KOPT-K1 (cell line): ENCODE data around the gene TMPRSS15.

Experiments
- H3K27ac ChIP-seq: fragments of 200-600 bp; sonication (generic); 2 replicates; pipeline ENCODE4 v1.5.1; 2016; ENCODE audit warnings: antibody characterized with exemption, mild to moderate bottlenecking, low read depth, low read length; ENCODE audit not compliant: poor library complexity, severe bottlenecking
- H3K36me3 ChIP-seq: fragments of 200-600 bp; sonication (generic); 2 replicates; pipeline ENCODE4 v1.5.1; 2017; ENCODE audit warnings: antibody characterized with exemption, mild to moderate bottlenecking, low read length, moderate library complexity; ENCODE audit not compliant: insufficient read depth
- H3K9me3 ChIP-seq: fragments of 200-600 bp; sonication (generic); 2 replicates; pipeline ENCODE4 v1.5.1; 2017; ENCODE audit warnings: antibody characterized with exemption, low read length, mild to moderate bottlenecking; ENCODE audit not compliant: insufficient read depth, poor library complexity, severe bottlenecking

The TMPRSS15 gene

DNA sequence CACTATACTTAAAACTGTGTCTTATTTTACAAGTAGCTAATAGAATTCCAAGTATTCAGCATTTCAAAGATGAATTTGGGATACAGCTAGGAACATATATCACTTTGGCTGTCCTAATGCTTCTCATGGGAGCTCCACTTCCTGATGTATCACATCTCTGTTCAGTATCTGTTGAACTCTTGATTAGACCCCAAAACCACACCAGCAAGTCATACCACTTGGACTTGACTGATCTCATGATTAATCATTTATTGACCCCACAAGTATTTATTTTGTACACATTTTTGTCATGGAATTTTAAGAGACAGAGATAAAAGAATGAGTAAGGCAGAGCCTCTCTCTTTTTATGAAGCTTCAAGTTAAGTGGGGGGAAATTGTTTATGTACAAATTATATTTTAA, 30.0 kb downstream of the TMPRSS15 start:
- H3K9me3 ChIP-seq = no peaks in the 10 kb centered on the region

DNA sequence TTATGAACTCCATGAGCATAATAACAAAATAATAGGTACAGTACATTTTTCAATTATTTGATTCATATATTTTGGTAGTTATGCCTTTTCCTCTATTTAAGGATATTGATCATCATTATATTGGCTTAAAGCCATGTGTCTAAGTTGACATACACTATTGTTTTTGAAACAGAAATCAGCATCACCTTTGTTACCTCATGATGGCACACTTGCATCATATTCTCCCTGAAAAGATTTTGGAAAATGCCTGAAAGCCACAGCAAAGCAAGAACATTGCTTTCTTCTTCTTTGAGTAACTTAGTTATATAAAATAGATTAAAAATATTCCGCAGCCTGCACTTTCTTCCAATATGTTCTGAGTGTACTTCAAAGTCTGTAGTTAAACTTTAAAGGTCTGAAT, 33.3 kb downstream of the TMPRSS15 start:
- Histone ChIP-seq H3K27ac (no peak overlapping the region), H3K9me3 (no peaks in the 10 kb centered on the region), H3K36me3 (no peaks in the 10 kb centered on the region)

More for the DNA sequence above, 30.0 kb downstream of the TMPRSS15 start:
- no peak overlapping the region for H3K27ac ChIP-seq
- H3K36me3 ChIP-seq = no peaks in the 10 kb centered on the region

DNA sequence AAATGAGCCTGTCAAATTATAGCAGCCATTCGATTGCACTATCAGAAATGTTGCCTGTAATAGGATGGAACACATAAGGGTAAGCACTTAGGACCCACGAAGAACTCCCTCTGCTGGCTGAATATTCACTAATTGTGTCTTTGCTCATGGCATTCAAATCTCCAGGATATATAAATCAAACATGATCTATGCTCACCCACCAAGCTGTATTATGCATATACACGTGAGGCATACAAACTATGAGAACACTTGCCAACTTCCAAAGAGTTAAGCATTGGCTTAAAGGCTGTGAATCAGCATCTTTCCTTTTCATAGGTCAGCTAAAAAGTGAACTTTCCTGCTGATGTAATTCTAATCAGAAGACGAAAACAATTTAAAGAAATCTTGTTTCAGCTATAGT, 34.5 kb downstream of the TMPRSS15 start:
- Histone ChIP-seq H3K9me3 (no peaks in the 10 kb centered on the region), H3K27ac (no peak overlapping the region), H3K36me3 (no peaks in the 10 kb centered on the region)

DNA sequence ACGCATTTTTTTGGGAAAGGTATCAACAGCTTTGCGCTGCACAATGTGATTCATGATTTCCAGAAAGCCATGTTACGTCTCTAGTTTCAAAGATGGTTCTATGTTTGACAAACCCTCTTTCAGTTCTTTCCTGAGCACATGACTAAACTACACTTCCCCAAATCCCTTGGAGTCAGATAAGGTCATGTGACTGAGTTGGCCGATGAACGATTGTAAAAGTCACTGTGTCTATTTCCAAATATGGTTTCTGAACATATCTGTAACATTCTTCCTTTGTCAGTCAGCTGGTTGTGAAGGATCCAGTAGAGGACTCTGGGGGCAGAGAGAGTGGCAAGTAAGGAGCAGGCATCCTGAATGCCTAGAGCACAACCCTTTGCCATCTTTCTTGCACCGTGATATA, 35.4 kb downstream of the TMPRSS15 start:
- H3K36me3 ChIP-seq = no peaks in the 10 kb centered on the region
- H3K27ac ChIP-seq = no peak overlapping the region
- H3K9me3 ChIP-seq = no peaks in the 10 kb centered on the region

DNA sequence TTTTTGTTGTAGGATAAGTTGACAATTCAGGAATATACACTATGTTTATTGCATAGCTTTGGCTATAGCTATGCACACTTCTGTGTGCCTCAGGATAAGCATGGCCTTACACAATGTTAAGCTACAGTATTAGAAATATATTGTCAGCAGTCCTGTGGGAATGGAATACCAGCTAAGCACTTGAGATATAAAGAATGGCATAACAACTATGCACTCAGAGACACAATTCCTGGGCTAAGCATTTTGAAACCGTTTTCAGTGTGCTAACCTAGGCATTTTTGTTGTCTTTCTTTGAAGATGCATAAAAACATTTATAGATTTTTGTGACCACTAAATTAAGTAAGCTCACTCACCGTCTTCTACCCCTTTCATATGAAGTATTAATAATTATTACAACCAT, 46.8 kb downstream of the TMPRSS15 start:
- H3K27ac ChIP-seq = no peak overlapping the region
- no peaks in the 10 kb centered on the region for H3K36me3 ChIP-seq
- H3K9me3 ChIP-seq = no peaks in the 10 kb centered on the region

DNA sequence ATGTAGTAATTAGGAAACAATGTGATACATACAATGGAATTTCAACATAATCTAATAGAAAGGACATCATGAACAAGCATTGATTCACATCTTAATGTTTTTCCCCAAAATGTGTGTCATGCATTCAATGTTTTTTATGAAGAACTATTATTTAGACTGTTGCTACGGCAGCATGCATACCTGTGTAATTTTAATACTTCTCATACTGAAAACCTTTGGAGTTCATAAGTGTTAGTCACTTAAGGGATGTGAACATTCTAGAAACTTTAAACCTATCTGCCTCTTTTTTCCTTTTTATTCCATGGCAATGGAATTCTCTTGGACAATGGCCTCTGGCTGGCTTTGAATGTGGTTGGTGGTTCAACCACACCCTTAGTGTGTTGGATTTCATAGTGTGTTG, 48.6 kb downstream of the TMPRSS15 start:
- no peaks in the 10 kb centered on the region for H3K9me3 ChIP-seq
- no peaks in the 10 kb centered on the region for H3K36me3 ChIP-seq
- H3K27ac ChIP-seq = no peak overlapping the region

DNA sequence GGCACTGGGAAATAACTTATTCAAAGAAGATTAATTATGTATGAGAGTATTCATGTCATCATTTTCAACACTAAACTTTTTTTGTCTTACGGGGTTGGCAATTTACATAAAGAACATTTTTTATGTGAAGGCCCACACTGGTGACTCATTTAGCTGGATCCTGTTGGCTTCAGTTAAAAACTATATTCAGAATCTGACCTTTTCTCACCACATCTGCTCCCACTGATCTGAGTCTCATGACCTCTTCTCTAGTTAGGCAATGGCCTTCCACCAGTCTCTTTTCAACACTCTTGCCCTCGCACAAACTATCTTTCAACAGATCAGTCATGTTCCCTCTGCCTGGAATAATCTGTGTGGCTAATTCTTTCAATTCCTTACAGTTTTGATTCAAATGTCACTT, 53.4 kb downstream of the TMPRSS15 start:
- Histone ChIP-seq H3K36me3 (no peaks in the 10 kb centered on the region), H3K9me3 (no peaks in the 10 kb centered on the region), H3K27ac (no peak overlapping the region)

DNA sequence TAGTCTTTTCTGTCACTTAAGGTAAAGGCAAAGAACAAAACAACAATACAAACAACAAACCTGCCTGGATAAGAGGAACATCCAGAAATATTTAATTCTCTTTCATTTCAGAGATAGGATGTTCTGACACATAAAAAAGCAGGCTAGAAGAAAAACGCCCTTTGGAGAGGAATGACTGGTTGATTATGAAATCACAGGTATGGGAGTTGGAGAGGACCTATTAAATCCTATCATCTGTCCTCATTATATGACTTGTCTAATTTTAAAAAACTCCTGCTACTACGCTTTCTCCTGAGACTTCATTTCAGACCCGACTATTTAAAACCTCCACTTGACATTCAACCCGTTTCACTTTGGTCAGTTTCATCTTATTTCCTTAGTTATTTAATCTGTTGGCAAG, 54.1 kb downstream of the TMPRSS15 start:
- Histone ChIP-seq H3K9me3 (no peaks in the 10 kb centered on the region), H3K36me3 (no peaks in the 10 kb centered on the region), H3K27ac (no peak overlapping the region)

DNA sequence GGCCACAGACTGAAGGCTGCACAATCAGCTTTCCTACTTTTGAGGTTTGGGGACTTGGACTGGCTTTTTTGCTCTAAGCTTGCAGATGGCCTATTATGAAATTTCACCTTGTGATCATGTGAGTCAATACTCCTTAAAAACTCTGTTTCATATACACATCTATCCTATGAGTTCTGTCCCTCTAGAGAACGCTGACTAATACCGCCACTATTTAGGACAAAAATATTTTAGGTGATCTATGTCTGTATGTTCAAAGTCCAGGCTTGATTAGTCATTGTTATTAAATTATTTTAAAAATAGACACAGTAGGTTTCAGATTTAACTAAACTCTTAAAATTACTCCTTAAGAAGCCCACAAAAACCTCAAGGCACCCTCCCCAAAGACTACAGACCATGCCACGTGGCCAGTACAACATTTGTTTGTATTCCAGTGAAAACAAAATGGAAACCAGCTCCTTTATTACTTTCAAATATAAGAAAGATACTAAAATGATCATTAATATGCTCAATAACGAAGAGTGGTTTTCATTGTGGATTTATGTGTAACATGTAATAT, 63.1 kb downstream of the TMPRSS15 start:
- H3K9me3 ChIP-seq = no peaks in the 10 kb centered on the region
- no peak overlapping the region for H3K27ac ChIP-seq
- no peaks in the 10 kb centered on the region for H3K36me3 ChIP-seq

DNA sequence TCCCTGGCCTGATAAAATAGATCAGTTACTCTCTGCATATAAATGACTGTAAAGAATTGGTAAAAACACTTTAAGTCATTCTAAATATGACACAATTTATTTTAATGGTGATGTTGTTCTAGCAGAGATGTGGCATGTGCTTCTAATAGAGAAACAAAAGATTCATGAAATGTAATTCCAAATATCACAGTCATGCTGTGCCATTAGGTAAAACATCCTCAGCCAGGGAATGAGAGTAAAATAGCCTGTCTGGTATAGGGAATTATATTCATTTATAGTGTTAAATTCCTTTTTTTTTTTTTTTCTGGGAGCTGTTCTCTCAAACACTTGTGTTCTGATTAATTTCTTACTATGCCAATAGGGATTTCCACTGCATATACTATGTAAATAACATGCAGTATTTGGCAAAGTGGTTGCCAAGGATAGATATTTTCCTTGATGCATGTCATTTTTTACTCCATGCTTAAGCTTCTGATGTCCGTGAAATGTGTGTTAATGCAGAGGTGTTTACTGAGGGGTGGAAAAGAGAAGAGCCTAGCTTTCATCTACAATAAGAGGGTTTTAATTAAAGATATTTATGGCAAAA, 67.8 kb downstream of the TMPRSS15 start:
- H3K9me3 ChIP-seq = no peaks in the 10 kb centered on the region
- no peaks in the 10 kb centered on the region for H3K36me3 ChIP-seq
- H3K27ac ChIP-seq = no peak overlapping the region

DNA sequence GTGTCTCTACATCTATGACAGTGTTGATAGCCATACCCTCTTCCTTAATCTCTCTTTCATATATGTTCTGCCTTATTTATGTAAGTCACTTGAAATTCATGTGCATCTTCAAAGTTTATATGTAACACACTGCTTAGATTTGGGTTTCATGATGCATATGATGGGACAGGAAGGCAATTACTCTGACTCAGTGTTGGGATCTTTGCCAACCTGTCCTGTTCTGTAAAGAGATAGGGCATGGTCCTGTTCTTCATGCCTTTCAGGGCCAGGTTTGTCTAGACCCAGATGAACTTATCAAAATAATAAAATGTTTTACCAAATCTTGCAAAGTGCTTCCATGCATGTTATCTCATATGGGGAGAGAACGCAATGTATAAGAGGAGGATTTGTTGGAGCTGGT, 69.5 kb downstream of the TMPRSS15 start:
- H3K36me3 ChIP-seq = no peaks in the 10 kb centered on the region
- H3K9me3 ChIP-seq = no peaks in the 10 kb centered on the region
- no peak overlapping the region for H3K27ac ChIP-seq

DNA sequence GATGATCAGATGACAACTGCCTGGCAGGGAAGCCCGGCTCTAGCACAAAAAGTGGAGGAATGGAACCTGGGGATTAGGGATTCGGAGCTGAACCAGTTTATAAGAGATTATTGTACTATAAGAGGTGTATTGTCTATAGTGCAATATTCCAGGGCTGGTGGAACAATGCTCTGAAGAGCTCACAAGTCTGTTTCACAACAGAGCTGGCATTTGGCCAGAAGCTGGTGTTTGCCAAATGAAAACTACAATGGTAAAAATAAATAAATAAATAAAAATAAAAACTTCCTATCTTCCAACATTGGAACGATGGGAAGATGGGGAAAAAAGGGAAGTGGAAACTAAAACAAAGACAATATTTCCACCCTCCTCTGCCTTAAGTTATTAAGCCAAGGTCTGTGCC, 85.4 kb downstream of the TMPRSS15 start:
- H3K27ac ChIP-seq = no peak overlapping the region
- H3K36me3 ChIP-seq = no peaks in the 10 kb centered on the region
- H3K9me3 ChIP-seq = no peaks in the 10 kb centered on the region

DNA sequence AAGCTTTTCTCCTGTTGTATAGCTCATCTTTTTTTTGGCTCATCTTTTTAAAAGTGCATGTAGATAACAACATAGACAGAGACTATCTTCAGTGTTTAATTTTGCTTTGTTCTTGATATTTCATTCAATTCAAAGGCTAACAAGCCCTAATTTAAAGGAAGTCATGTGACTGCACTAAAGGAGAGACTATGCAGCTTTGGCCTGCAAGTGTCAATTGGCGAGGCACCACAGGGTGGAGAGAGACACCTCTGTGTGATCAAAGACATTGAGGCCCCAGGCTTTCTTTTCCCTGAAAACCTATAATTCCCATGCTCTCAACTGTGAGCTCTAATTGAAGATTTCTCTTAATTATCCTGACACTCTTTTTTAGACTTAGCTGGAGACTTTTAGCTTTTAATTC, 105.4 kb downstream of the TMPRSS15 start:
- Histone ChIP-seq H3K27ac (no peak overlapping the region), H3K9me3 (no peaks in the 10 kb centered on the region), H3K36me3 (no peaks in the 10 kb centered on the region)

DNA sequence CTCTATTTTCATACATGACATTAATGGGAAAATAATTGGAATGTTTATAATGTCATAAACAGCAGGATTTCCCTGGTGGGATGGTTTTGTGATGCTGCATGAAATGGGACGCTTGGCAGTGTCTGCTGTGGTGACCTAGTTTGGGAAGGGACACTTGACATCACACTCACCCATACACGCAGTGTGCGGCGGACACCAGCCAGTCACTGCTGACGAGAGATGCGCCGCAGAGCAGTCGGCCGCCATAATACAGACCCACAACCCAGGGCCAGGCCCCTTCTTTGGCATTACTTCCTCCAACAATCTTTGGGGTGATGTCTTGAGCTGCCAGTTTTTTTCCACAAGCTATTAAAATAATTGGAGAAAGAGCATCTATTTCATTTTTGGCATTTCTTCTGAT, 109.5 kb downstream of the TMPRSS15 start:
- H3K36me3 ChIP-seq = no peaks in the 10 kb centered on the region
- H3K9me3 ChIP-seq = no peaks in the 10 kb centered on the region
- H3K27ac ChIP-seq = no peak overlapping the region

DNA sequence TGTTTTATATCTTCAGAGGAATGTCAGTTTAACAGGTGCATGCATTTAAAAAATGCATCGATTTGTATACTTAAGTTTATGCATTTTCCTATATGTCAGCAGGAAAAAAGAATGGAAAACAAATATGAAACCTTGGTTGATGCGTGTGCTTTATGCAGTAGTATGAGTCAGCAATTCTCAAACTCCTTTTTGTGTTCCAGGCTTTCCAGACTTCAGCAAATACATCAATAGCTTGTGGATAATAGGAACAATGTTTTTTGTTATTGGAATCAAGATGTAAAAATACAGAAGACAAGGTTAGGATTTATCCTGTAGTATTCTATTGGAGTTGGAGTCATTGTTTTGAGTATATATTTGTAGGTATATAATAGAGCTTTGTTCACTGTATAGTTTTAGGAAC, 113.7 kb downstream of the TMPRSS15 start:
- Histone ChIP-seq H3K36me3 (no peaks in the 10 kb centered on the region), H3K9me3 (no peaks in the 10 kb centered on the region), H3K27ac (no peak overlapping the region)

DNA sequence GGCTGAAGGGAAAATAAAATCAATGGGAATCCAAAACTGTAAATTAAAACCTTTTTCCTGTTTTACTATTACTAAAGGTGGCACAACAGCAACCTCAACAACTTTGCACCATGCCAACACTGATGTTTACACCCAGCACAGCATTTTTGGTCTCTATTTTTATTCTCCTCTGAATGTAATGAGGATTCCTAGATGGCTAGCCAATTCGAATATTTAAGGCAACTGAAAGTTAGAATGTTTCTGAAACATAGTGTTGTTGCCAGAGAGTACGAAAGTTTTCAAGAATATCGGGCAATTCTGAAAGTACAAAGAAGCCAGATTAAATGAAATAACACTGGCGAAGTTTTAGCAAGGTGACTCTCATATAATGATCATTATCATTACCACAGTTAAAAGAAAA, 118.2 kb downstream of the TMPRSS15 start:
- Histone ChIP-seq H3K36me3 (no peaks in the 10 kb centered on the region), H3K27ac (no peak overlapping the region), H3K9me3 (no peaks in the 10 kb centered on the region)
